Measurements from ENCODE around the gene SCP2.

The SCP2 gene

GRCh38 chr1:52955129-52955970, 28.3 kb downstream of the SCP2 start (continued):
- TF ChIP-seq TSHZ1 (tag by site-specific recombination; IDR thresholded peaks at IDR 0.05; ENCODE audit: borderline replicate concordance) (peak; percentile 88), KLF10 (tag by site-specific recombination; IDR thresholded peaks at IDR 0.05) (0 out of 2 replicates have a peak, but pooled peaks have one; percentile 44), EGR2 (tag by site-specific recombination; IDR thresholded peaks at IDR 0.05; ENCODE audit: low read depth) (no peak), ZNF354C (tag by site-specific recombination; IDR thresholded peaks at IDR 0.05; ENCODE audit: borderline replicate concordance, low read depth) (no peak), ZNF140 (tag by site-specific recombination; IDR thresholded peaks at IDR 0.05) (no peak), ZNF311 (tag by site-specific recombination; IDR thresholded peaks at IDR 0.05; ENCODE audit: borderline replicate concordance) (no peak), MZF1 (tag by site-specific recombination; IDR thresholded peaks at IDR 0.05; ENCODE audit: borderline replicate concordance) (peak; percentile 56; the same call in 1 of the 2 replicates), ZBTB49 (tag by site-specific recombination; IDR thresholded peaks at IDR 0.05; ENCODE audit: low read depth) (peak; percentile 90; the same call in 1 of the 2 replicates), ZNF580 (tag by site-specific recombination; IDR thresholded peaks at IDR 0.05) (peak; percentile 99), ZNF626 (tag by site-specific recombination; IDR thresholded peaks at IDR 0.05) (peak; percentile 79; the same call in 1 of the 2 replicates), ZBTB8A (tag by site-specific recombination; IDR thresholded peaks at IDR 0.05) (peak; percentile 83), SP2 (tag by site-specific recombination; IDR thresholded peaks at IDR 0.05) (no peak), SCRT1 (tag by site-specific recombination; IDR thresholded peaks at IDR 0.05; ENCODE audit: borderline replicate concordance) (no peak), SP7 (tag by site-specific recombination; IDR thresholded peaks at IDR 0.05) (peak; percentile 96)
- TF ChIP-seq, protein P1, sequence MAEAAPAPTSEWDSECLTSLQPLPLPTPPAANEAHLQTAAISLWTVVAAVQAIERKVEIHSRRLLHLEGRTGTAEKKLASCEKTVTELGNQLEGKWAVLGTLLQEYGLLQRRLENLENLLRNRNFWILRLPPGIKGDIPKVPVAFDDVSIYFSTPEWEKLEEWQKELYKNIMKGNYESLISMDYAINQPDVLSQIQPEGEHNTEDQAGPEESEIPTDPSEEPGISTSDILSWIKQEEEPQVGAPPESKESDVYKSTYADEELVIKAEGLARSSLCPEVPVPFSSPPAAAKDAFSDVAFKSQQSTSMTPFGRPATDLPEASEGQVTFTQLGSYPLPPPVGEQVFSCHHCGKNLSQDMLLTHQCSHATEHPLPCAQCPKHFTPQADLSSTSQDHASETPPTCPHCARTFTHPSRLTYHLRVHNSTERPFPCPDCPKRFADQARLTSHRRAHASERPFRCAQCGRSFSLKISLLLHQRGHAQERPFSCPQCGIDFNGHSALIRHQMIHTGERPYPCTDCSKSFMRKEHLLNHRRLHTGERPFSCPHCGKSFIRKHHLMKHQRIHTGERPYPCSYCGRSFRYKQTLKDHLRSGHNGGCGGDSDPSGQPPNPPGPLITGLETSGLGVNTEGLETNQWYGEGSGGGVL (tag by site-specific recombination; IDR thresholded peaks at IDR 0.05): peak; percentile 63
- TF ChIP-seq, protein P2, sequence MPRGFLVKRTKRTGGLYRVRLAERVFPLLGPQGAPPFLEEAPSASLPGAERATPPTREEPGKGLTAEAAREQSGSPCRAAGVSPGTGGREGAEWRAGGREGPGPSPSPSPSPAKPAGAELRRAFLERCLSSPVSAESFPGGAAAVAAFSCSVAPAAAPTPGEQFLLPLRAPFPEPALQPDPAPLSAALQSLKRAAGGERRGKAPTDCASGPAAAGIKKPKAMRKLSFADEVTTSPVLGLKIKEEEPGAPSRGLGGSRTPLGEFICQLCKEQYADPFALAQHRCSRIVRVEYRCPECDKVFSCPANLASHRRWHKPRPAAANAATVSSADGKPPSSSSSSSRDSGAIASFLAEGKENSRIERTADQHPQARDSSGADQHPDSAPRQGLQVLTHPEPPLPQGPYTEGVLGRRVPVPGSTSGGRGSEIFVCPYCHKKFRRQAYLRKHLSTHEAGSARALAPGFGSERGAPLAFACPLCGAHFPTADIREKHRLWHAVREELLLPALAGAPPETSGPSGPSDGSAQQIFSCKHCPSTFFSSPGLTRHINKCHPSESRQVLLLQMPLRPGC (tag by site-specific recombination; IDR thresholded peaks at IDR 0.05): peak; percentile 78; the same call in 1 of the 2 replicates
- TF ChIP-seq, protein P3, sequence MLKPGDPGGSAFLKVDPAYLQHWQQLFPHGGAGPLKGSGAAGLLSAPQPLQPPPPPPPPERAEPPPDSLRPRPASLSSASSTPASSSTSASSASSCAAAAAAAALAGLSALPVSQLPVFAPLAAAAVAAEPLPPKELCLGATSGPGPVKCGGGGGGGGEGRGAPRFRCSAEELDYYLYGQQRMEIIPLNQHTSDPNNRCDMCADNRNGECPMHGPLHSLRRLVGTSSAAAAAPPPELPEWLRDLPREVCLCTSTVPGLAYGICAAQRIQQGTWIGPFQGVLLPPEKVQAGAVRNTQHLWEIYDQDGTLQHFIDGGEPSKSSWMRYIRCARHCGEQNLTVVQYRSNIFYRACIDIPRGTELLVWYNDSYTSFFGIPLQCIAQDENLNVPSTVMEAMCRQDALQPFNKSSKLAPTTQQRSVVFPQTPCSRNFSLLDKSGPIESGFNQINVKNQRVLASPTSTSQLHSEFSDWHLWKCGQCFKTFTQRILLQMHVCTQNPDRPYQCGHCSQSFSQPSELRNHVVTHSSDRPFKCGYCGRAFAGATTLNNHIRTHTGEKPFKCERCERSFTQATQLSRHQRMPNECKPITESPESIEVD (tag by site-specific recombination; IDR thresholded peaks at IDR 0.05): peak; percentile 100
- TF ChIP-seq, protein P4, sequence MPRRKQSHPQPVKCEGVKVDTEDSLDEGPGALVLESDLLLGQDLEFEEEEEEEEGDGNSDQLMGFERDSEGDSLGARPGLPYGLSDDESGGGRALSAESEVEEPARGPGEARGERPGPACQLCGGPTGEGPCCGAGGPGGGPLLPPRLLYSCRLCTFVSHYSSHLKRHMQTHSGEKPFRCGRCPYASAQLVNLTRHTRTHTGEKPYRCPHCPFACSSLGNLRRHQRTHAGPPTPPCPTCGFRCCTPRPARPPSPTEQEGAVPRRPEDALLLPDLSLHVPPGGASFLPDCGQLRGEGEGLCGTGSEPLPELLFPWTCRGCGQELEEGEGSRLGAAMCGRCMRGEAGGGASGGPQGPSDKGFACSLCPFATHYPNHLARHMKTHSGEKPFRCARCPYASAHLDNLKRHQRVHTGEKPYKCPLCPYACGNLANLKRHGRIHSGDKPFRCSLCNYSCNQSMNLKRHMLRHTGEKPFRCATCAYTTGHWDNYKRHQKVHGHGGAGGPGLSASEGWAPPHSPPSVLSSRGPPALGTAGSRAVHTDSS (tag by site-specific recombination; IDR thresholded peaks at IDR 0.05): peak; percentile 69
- TF ChIP-seq, protein P5, sequence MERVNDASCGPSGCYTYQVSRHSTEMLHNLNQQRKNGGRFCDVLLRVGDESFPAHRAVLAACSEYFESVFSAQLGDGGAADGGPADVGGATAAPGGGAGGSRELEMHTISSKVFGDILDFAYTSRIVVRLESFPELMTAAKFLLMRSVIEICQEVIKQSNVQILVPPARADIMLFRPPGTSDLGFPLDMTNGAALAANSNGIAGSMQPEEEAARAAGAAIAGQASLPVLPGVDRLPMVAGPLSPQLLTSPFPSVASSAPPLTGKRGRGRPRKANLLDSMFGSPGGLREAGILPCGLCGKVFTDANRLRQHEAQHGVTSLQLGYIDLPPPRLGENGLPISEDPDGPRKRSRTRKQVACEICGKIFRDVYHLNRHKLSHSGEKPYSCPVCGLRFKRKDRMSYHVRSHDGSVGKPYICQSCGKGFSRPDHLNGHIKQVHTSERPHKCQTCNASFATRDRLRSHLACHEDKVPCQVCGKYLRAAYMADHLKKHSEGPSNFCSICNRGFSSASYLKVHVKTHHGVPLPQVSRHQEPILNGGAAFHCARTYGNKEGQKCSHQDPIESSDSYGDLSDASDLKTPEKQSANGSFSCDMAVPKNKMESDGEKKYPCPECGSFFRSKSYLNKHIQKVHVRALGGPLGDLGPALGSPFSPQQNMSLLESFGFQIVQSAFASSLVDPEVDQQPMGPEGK (tag by site-specific recombination; IDR thresholded peaks at IDR 0.05): 0 out of 2 replicates have a peak, but pooled peaks have one; percentile 38
- TF ChIP-seq, protein P6, sequence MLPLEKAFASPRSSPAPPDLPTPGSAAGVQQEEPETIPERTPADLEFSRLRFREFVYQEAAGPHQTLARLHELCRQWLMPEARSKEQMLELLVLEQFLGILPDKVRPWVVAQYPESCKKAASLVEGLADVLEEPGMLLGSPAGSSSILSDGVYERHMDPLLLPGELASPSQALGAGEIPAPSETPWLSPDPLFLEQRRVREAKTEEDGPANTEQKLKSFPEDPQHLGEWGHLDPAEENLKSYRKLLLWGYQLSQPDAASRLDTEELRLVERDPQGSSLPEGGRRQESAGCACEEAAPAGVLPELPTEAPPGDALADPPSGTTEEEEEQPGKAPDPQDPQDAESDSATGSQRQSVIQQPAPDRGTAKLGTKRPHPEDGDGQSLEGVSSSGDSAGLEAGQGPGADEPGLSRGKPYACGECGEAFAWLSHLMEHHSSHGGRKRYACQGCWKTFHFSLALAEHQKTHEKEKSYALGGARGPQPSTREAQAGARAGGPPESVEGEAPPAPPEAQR (tag by site-specific recombination; IDR thresholded peaks at IDR 0.05): no peak
